HEK293 (cell line): ENCODE measurements around the gene CHCHD5.

Experiments
- CTCF ChIA-PET: fragments of 350-600 bp; formaldehyde crosslinking; extraction: SDS; loops from one replicate; lab custom pipeline; 2021; ENCODE audit warnings: antibody characterized with exemption; lab: Yijun Ruan, JAX
- POLR2A ChIA-PET: fragments of 300-600 bp; formaldehyde crosslinking; extraction: SDS; loops from one replicate; lab custom pipeline; 2020; ENCODE audit warnings: antibody characterized with exemption, inconsistent platforms; lab: Yijun Ruan, JAX
- H3K27ac ChIP-seq: fragments of 200-500 bp; sonication (Bioruptor generic); 2 replicates; pipeline ENCODE4 v1.5.1; 2014; ENCODE audit warnings: low read depth, low read length, control low read depth, inconsistent platforms; ENCODE audit errors: extremely low read depth
- H3K36me3 ChIP-seq, 2 experiments: fragments of 200-500 bp in 1 of 2; sonication (Bioruptor generic) in 1 of 2; 1 replicate in 1 of 2; 2 replicates in 1 of 2; pipeline ENCODE4 v1.5.1; 2014 to 2017; ENCODE audit warnings: inconsistent platforms in 2 of 2, low read length in 2 of 2; ENCODE audit not compliant: control insufficient read depth in 2 of 2, insufficient read depth in 1 of 2
- H3K4me1 ChIP-seq: fragments of 200-500 bp; sonication (Bioruptor generic); 2 replicates; pipeline ENCODE4 v1.5.1; 2014; ENCODE audit warnings: mild to moderate bottlenecking, low read length, inconsistent platforms; ENCODE audit not compliant: control insufficient read depth, insufficient read depth
- H3K4me3 ChIP-seq: 2 replicates; pipeline ENCODE4 v1.5.1; 2011; ENCODE audit warnings: low read depth, mild to moderate bottlenecking, control low read depth, low read length, moderate library complexity
- H3K9me3 ChIP-seq: fragments of 200-500 bp; sonication (Bioruptor generic); 2 replicates; pipeline ENCODE4 v1.5.1; 2014; ENCODE audit warnings: low read depth, low read length, inconsistent platforms; ENCODE audit not compliant: control insufficient read depth, insufficient read depth
- FEZF1 ChIP-seq: fragments of 450-650 bp; formaldehyde crosslinking; IDR thresholded peaks from 2 replicates; pipeline ENCODE4 v1.5.1; 2016; ENCODE audit warnings: missing biosample characterization, missing genetic modification characterization
- HOXA7 ChIP-seq: sonication (generic); formaldehyde crosslinking; IDR thresholded peaks from 2 replicates; pipeline ENCODE4 v1.8.1; 2022; ENCODE audit warnings: missing genetic modification reagents, borderline replicate concordance
- HOXC10 ChIP-seq: sonication (generic); formaldehyde crosslinking; IDR thresholded peaks from 2 replicates; pipeline ENCODE4 v1.8.1; 2023; ENCODE audit warnings: mild to moderate bottlenecking, missing genetic modification reagents
- RBAK ChIP-seq: fragments of 450-650 bp; formaldehyde crosslinking; IDR thresholded peaks from 2 replicates; pipeline ENCODE4 v1.5.1; 2016; ENCODE audit warnings: missing biosample characterization, missing genetic modification characterization
- SETDB1 ChIP-seq: IDR thresholded peaks from one replicate; pipeline ENCODE4 v1.6.1; 2017; ENCODE audit warnings: mild to moderate bottlenecking, low read length, moderate library complexity, mixed read lengths; ENCODE audit not compliant: insufficient read length
- SP3 ChIP-seq: fragments of 450-650 bp; formaldehyde crosslinking; IDR thresholded peaks from 2 replicates; pipeline ENCODE4 v1.5.1; 2016; ENCODE audit warnings: missing biosample characterization, missing genetic modification characterization
- TCF7L2 ChIP-seq: IDR thresholded peaks from 2 replicates; pipeline ENCODE4 v1.6.1; 2011; ENCODE audit warnings: low read depth, mild to moderate bottlenecking, inconsistent platforms, low read length, moderate library complexity, borderline replicate concordance
- ZBTB8A ChIP-seq: fragments of 450-650 bp; formaldehyde crosslinking; IDR thresholded peaks from 2 replicates; pipeline ENCODE4 v1.5.1; 2016; ENCODE audit warnings: missing biosample characterization, missing genetic modification characterization
- ZNF146 ChIP-seq: fragments of 450-650 bp; formaldehyde crosslinking; IDR thresholded peaks from 2 replicates; pipeline ENCODE4 v1.5.1; 2016; ENCODE audit warnings: missing biosample characterization, missing genetic modification characterization
- ZNF23 ChIP-seq: fragments of 450-650 bp; formaldehyde crosslinking; IDR thresholded peaks from 2 replicates; pipeline ENCODE4 v1.5.1; 2016; ENCODE audit warnings: missing biosample characterization, missing genetic modification characterization, borderline replicate concordance
- ZNF24 ChIP-seq: fragments of 450-650 bp; formaldehyde crosslinking; IDR thresholded peaks from 2 replicates; pipeline ENCODE4 v1.5.1; 2016; ENCODE audit warnings: missing biosample characterization, missing genetic modification characterization
- ZNF350 ChIP-seq: fragments of 450-650 bp; formaldehyde crosslinking; IDR thresholded peaks from 2 replicates; pipeline ENCODE4 v1.5.0; 2017; ENCODE audit warnings: missing biosample characterization, mild to moderate bottlenecking, missing genetic modification characterization
- ZNF366 ChIP-seq: fragments of 450-650 bp; formaldehyde crosslinking; conservative IDR thresholded peaks from 2 replicates; pipeline ENCODE4 v1.5.1; 2016; ENCODE audit warnings: missing biosample characterization, missing genetic modification characterization
- ZNF416 ChIP-seq: fragments of 450-650 bp; formaldehyde crosslinking; IDR thresholded peaks from 2 replicates; pipeline ENCODE4 v1.5.1; 2016; ENCODE audit warnings: missing biosample characterization, missing genetic modification characterization
- ZNF473 ChIP-seq: fragments of 450-650 bp; formaldehyde crosslinking; IDR thresholded peaks from 2 replicates; pipeline ENCODE4 v1.5.1; 2017; ENCODE audit warnings: missing biosample characterization, missing genetic modification characterization
- ZNF626 ChIP-seq: fragments of 450-650 bp; sonication (Bioruptor Pico); formaldehyde crosslinking; IDR thresholded peaks from 2 replicates; pipeline ENCODE4 v1.5.1; 2018; ENCODE audit warnings: missing biosample characterization, missing genetic modification characterization, inconsistent platforms
- ZNF654 ChIP-seq: fragments of 450-650 bp; formaldehyde crosslinking; IDR thresholded peaks from 2 replicates; pipeline ENCODE4 v1.5.1; 2016; ENCODE audit warnings: low read depth, missing biosample characterization, missing genetic modification characterization
- ZNF747 ChIP-seq: fragments of 450-650 bp; formaldehyde crosslinking; IDR thresholded peaks from 2 replicates; pipeline ENCODE4 v1.5.1; 2016; ENCODE audit warnings: missing biosample characterization, missing genetic modification characterization
- TF ChIP-seq, protein P1 (sequence below): fragments of 450-650 bp; formaldehyde crosslinking; IDR thresholded peaks from 2 replicates; pipeline ENCODE4 v1.5.1; 2016; ENCODE audit warnings: missing biosample characterization, missing genetic modification characterization
- TF ChIP-seq, protein P2 (sequence below): fragments of 450-650 bp; formaldehyde crosslinking; IDR thresholded peaks from 2 replicates; pipeline ENCODE4 v1.5.1; 2017; ENCODE audit warnings: missing biosample characterization, missing genetic modification characterization
- TF ChIP-seq, protein P3 (sequence below): fragments of 450-650 bp; formaldehyde crosslinking; IDR thresholded peaks from 2 replicates; pipeline ENCODE4 v1.5.1; 2016; ENCODE audit warnings: missing biosample characterization, missing genetic modification characterization
- TF ChIP-seq, protein P4 (sequence below): fragments of 450-650 bp; formaldehyde crosslinking; IDR thresholded peaks from 2 replicates; pipeline ENCODE4 v1.5.1; 2017; ENCODE audit warnings: missing biosample characterization, missing genetic modification characterization

CHCHD5 gene

DNA sequence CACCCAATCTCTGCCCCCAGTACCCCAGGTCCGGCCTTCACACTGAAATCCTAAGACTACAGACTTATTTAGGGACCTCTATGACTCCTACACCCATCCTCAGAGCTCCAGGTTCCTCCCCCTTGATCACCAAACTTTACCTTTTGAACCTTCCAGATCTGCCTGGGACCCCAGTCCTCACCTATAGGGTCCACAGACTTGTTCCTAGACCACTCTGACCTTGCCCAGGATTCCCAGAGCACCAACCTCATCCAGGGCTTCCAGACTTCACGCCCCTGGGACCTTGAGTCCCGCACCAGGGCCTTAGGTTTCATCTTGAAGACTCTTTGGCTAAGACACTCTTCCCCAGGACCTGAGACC lies 462 bp downstream of the CHCHD5 start:
- ChIA-PET CTCF (interaction anchor here (0.7 to 2.0 kb wide), 6 partner anchors 11 to 142 kb away, joined by 3 to 14 read pairs (median 4); no protein-coding TSS in a partner anchor), POLR2A (interaction anchor here (1.0 to 1.5 kb wide), 3 partner anchors 60 to 107 kb away, joined by 3 to 4 read pairs (median 4); no protein-coding TSS in a partner anchor)
- peaks cover 4 to 31% of the 10 kb centered on the region in 2 experiments; a peak in 2 of 3 replicates for H3K36me3 ChIP-seq
- H3K4me3 ChIP-seq, result peak overlapping the region; percentile 75
- no peaks in the 10 kb centered on the region for H3K9me3 ChIP-seq
- TF ChIP-seq HOXC10 (CRISPR knock-in tag), result no peak
- no peak for TF ChIP-seq ZNF747 (tag by site-specific recombination)
- TF ChIP-seq ZNF473, result no peak
- no peak for TF ChIP-seq ZNF416 (tag by site-specific recombination)
- TF ChIP-seq ZNF23 (tag by site-specific recombination), result no peak
- no peak for TF ChIP-seq SETDB1
- no peak for TF ChIP-seq ZNF626
- H3K27ac ChIP-seq, result peak overlapping the region; percentile 86
- H3K4me1 ChIP-seq, result peaks cover 4% of the 10 kb centered on the region

DNA sequence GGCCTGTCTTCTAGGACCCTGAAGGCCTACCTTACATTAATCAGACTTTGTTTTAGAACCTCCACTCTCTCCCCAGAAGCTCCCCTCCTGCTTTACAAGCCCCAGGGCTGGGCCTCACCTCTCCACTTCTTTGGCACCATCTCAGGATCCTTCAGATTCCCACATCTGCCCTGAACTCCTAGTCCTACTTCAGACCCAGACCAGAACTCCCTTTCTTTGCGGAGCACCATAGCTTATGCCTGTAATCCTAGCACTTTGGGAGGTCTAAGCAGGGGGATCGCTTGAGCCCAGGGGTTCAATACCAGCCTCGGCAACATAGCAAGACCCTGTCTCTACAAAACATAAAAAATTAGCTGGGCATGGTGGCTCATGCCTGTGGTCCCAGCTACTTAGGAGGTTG lies 991 bp downstream of the CHCHD5 start:
- peak overlapping the region; percentile 86 for H3K27ac ChIP-seq
- POLR2A ChIA-PET, result interaction anchor here (0.7 to 1.2 kb wide), 2 partner anchors 41 to 59 kb away, joined by 3 to 5 read pairs; no protein-coding TSS in a partner anchor

DNA sequence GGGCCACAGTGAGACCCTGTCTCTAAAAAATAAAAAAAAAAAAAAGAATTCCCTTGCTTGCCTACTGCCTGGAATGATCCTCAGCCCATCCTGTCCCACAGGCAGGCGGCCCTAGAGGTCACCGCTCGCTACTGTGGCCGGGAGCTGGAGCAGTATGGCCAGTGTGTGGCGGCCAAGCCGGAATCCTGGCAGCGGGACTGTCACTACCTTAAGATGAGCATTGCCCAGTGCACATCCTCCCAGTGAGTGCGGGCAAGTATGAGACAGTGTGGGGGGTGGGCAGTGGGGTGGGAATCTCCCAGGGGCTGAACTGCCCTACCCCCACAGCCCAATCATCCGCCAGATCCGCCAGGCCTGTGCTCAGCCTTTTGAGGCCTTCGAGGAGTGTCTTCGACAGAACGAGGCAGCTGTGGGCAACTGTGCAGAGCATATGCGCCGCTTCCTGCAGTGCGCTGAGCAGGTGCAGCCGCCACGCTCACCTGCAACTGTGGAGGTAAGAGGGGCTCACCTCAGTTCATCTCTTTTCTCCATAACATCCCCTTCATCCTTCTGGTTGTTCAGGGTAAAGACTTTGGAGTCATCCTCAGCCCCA lies 1.6 kb downstream of the CHCHD5 start:
- H3K4me3 ChIP-seq, result no peak overlapping the region
- POLR2A ChIA-PET, result interaction anchor here (0.6 to 0.7 kb wide), 2 partner anchors 15 to 40 kb away, joined by 3 to 5 read pairs; no protein-coding TSS in a partner anchor
- H3K27ac ChIP-seq, result no peak overlapping the region
- TF ChIP-seq TCF7L2 (no peak), ZBTB8A (tag by site-specific recombination) (no peak), HOXA7 (CRISPR knock-in tag) (no peak), RBAK (tag by site-specific recombination) (no peak), SETDB1 (no peak), ZNF350 (no peak), FEZF1 (no peak), SP3 (tag by site-specific recombination) (no peak)
- TF ChIP-seq, protein P1, sequence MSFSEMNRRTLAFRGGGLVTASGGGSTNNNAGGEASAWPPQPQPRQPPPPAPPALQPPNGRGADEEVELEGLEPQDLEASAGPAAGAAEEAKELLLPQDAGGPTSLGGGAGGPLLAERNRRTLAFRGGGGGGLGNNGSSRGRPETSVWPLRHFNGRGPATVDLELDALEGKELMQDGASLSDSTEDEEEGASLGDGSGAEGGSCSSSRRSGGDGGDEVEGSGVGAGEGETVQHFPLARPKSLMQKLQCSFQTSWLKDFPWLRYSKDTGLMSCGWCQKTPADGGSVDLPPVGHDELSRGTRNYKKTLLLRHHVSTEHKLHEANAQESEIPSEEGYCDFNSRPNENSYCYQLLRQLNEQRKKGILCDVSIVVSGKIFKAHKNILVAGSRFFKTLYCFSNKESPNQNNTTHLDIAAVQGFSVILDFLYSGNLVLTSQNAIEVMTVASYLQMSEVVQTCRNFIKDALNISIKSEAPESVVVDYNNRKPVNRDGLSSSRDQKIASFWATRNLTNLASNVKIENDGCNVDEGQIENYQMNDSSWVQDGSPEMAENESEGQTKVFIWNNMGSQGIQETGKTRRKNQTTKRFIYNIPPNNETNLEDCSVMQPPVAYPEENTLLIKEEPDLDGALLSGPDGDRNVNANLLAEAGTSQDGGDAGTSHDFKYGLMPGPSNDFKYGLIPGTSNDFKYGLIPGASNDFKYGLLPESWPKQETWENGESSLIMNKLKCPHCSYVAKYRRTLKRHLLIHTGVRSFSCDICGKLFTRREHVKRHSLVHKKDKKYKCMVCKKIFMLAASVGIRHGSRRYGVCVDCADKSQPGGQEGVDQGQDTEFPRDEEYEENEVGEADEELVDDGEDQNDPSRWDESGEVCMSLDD (tag by site-specific recombination), result no peak
- TF ChIP-seq, protein P2, sequence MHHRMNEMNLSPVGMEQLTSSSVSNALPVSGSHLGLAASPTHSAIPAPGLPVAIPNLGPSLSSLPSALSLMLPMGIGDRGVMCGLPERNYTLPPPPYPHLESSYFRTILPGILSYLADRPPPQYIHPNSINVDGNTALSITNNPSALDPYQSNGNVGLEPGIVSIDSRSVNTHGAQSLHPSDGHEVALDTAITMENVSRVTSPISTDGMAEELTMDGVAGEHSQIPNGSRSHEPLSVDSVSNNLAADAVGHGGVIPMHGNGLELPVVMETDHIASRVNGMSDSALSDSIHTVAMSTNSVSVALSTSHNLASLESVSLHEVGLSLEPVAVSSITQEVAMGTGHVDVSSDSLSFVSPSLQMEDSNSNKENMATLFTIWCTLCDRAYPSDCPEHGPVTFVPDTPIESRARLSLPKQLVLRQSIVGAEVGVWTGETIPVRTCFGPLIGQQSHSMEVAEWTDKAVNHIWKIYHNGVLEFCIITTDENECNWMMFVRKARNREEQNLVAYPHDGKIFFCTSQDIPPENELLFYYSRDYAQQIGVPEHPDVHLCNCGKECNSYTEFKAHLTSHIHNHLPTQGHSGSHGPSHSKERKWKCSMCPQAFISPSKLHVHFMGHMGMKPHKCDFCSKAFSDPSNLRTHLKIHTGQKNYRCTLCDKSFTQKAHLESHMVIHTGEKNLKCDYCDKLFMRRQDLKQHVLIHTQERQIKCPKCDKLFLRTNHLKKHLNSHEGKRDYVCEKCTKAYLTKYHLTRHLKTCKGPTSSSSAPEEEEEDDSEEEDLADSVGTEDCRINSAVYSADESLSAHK (tag by site-specific recombination), result no peak
- TF ChIP-seq, protein P3, sequence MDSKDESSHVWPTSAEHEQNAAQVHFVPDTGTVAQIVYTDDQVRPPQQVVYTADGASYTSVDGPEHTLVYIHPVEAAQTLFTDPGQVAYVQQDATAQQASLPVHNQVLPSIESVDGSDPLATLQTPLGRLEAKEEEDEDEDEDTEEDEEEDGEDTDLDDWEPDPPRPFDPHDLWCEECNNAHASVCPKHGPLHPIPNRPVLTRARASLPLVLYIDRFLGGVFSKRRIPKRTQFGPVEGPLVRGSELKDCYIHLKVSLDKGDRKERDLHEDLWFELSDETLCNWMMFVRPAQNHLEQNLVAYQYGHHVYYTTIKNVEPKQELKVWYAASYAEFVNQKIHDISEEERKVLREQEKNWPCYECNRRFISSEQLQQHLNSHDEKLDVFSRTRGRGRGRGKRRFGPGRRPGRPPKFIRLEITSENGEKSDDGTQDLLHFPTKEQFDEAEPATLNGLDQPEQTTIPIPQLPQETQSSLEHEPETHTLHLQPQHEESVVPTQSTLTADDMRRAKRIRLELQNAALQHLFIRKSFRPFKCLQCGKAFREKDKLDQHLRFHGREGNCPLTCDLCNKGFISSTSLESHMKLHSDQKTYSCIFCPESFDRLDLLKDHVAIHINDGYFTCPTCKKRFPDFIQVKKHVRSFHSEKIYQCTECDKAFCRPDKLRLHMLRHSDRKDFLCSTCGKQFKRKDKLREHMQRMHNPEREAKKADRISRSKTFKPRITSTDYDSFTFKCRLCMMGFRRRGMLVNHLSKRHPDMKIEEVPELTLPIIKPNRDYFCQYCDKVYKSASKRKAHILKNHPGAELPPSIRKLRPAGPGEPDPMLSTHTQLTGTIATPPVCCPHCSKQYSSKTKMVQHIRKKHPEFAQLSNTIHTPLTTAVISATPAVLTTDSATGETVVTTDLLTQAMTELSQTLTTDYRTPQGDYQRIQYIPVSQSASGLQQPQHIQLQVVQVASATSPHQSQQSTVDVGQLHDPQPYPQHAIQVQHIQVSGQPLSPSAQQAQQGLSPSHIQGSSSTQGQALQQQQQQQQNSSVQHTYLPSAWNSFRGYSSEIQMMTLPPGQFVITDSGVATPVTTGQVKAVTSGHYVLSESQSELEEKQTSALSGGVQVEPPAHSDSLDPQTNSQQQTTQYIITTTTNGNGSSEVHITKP (tag by site-specific recombination), result no peak
- TF ChIP-seq, protein P4, sequence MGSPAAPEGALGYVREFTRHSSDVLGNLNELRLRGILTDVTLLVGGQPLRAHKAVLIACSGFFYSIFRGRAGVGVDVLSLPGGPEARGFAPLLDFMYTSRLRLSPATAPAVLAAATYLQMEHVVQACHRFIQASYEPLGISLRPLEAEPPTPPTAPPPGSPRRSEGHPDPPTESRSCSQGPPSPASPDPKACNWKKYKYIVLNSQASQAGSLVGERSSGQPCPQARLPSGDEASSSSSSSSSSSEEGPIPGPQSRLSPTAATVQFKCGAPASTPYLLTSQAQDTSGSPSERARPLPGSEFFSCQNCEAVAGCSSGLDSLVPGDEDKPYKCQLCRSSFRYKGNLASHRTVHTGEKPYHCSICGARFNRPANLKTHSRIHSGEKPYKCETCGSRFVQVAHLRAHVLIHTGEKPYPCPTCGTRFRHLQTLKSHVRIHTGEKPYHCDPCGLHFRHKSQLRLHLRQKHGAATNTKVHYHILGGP (tag by site-specific recombination), result no peak
- peaks cover 4 to 31% of the 10 kb centered on the region in 2 experiments; a peak in 2 of 3 replicates for H3K36me3 ChIP-seq
- CTCF ChIA-PET, result interaction anchor here (0.9 to 1.8 kb wide), 2 partner anchors 14 to 15 kb away, joined by 3 to 14 read pairs; no protein-coding TSS in a partner anchor
- H3K9me3 ChIP-seq, result no peaks in the 10 kb centered on the region
- peaks cover 4% of the 10 kb centered on the region for H3K4me1 ChIP-seq

More for the DNA sequence above, 991 bp downstream of the CHCHD5 start:
- H3K9me3 ChIP-seq, result no peaks in the 10 kb centered on the region
- H3K36me3 ChIP-seq, result peaks cover 4 to 31% of the 10 kb centered on the region in 2 experiments; a peak in 2 of 3 replicates
- no peak overlapping the region for H3K4me3 ChIP-seq
- CTCF ChIA-PET, result interaction anchor here (0.7 to 1.8 kb wide), 5 partner anchors 12 to 43 kb away, joined by 3 to 14 read pairs (median 3); no protein-coding TSS in a partner anchor
- no peak for TF ChIP-seq ZNF24 (tag by site-specific recombination)
- TF ChIP-seq ZNF146 (tag by site-specific recombination), result no peak
- no peak for TF ChIP-seq ZNF366
- no peak for TF ChIP-seq ZNF654 (tag by site-specific recombination)
- peaks cover 4% of the 10 kb centered on the region for H3K4me1 ChIP-seq
